WTC11 (cell line): ENCODE measurements around the gene CDK17. TPM values are rescaled to one million over a fixed set of nuclear protein-coding genes. Genes with fewer than 3 reads are reported as not detected.
A peak's percentile ranks its signal among the peaks of the same experiment; 100 is the strongest.

Experiments used
- ATAC-seq: fragments of 200-7000 bp; cut with Tn5 transposase; 2 replicates; pipeline ENCODE4 v1.10.0; 2021; ENCODE audit warnings: mild to moderate bottlenecking, moderate library complexity
- CTCF ChIA-PET: fragments of 300-600 bp; sonication (Branson Sonifier 250); formaldehyde crosslinking; loops from one replicate; lab custom pipeline; 2021; ENCODE audit warnings: antibody characterized with exemption; lab: Charles Lee
- POLR2A ChIA-PET: fragments of 350-600 bp; sonication (Branson Sonifier 250); formaldehyde crosslinking; loops from one replicate; lab custom pipeline; 2021; ENCODE audit warnings: antibody characterized with exemption; lab: Charles Lee
- DNase-seq: peaks from one replicate; pipeline ENCODE4 v3.0.0; 2021; ENCODE audit warnings: low spot score
- H3K27ac Mint-ChIP-seq: 2 replicates; pipeline ENCODE4 v1.8.0; 2021; ENCODE audit warnings: mixed read lengths
- H3K27me3 Mint-ChIP-seq: 2 replicates; pipeline ENCODE4 v1.8.0; 2021; ENCODE audit warnings: low read depth, mild to moderate bottlenecking, moderate library complexity, mixed read lengths
- H3K36me3 Mint-ChIP-seq: 2 replicates; pipeline ENCODE4 v1.8.0; 2021; ENCODE audit warnings: mixed read lengths
- H3K4me1 Mint-ChIP-seq: 2 replicates; pipeline ENCODE4 v1.8.0; 2022; ENCODE audit warnings: mixed read lengths
- H3K4me3 Mint-ChIP-seq: 2 replicates; pipeline ENCODE4 v1.8.0; 2021; ENCODE audit warnings: mild to moderate bottlenecking, moderate library complexity, mixed read lengths
- H3K9me3 Mint-ChIP-seq: 2 replicates; pipeline ENCODE4 v1.8.0; 2021; ENCODE audit warnings: mixed read lengths
- CBFB ChIP-seq: sonication (generic); formaldehyde crosslinking; IDR thresholded peaks from 2 replicates; pipeline ENCODE4 v1.8.1; 2022; ENCODE audit warnings: mild to moderate bottlenecking, low read depth, missing genetic modification reagents
- CREB1 ChIP-seq: sonication (generic); formaldehyde crosslinking; IDR thresholded peaks from 2 replicates; pipeline ENCODE4 v1.8.0; 2023; ENCODE audit warnings: mild to moderate bottlenecking, missing genetic modification reagents
- ERG ChIP-seq: fragments of 250-450 bp; sonication (Bioruptor Pico); IDR thresholded peaks from 2 replicates; pipeline ENCODE4 v1.8.0; 2021; ENCODE audit warnings: mild to moderate bottlenecking
- ETV6 ChIP-seq: sonication (generic); formaldehyde crosslinking; IDR thresholded peaks from 2 replicates; pipeline ENCODE4 v1.8.1; 2022; ENCODE audit warnings: mild to moderate bottlenecking, missing genetic modification reagents
- FOXJ3 ChIP-seq: sonication (generic); formaldehyde crosslinking; IDR thresholded peaks from 2 replicates; pipeline ENCODE4 v1.9.0; 2021; ENCODE audit warnings: missing genetic modification reagents, mild to moderate bottlenecking, borderline replicate concordance
- GTF2I ChIP-seq: fragments of 250-450 bp; sonication (Bioruptor Pico); conservative IDR thresholded peaks from 2 replicates; pipeline ENCODE4 v1.4.0; 2021; ENCODE audit warnings: mild to moderate bottlenecking
- IRF2 ChIP-seq: sonication (generic); formaldehyde crosslinking; IDR thresholded peaks from 2 replicates; pipeline ENCODE4 v1.8.0; 2022; ENCODE audit warnings: low read depth, missing genetic modification reagents, borderline replicate concordance
- MYBL2 ChIP-seq: sonication (generic); formaldehyde crosslinking; IDR thresholded peaks from 2 replicates; pipeline ENCODE4 v1.8.1; 2023; ENCODE audit warnings: mild to moderate bottlenecking, moderate library complexity, missing genetic modification reagents
- OVOL2 ChIP-seq: fragments of 250-450 bp; sonication (Bioruptor Pico); IDR thresholded peaks from 2 replicates; pipeline ENCODE4 v1.9.0; 2021; ENCODE audit warnings: mild to moderate bottlenecking, borderline replicate concordance
- PRDM15 ChIP-seq: sonication (generic); formaldehyde crosslinking; IDR thresholded peaks from 2 replicates; pipeline ENCODE4 v1.8.0; 2022; ENCODE audit warnings: missing genetic modification reagents
- SMAD3 ChIP-seq: sonication (generic); formaldehyde crosslinking; IDR thresholded peaks from 2 replicates; pipeline ENCODE4 v1.8.0; 2022; ENCODE audit warnings: missing genetic modification reagents, mild to moderate bottlenecking, borderline replicate concordance
- STAT6 ChIP-seq: sonication (generic); formaldehyde crosslinking; conservative IDR thresholded peaks from 2 replicates; pipeline ENCODE4 v1.8.1; 2023; ENCODE audit warnings: mild to moderate bottlenecking, low read depth, missing genetic modification reagents, moderate library complexity
- TP53 ChIP-seq: sonication (generic); formaldehyde crosslinking; IDR thresholded peaks from 2 replicates; pipeline ENCODE4 v1.8.1; 2023; ENCODE audit warnings: mild to moderate bottlenecking, missing genetic modification reagents
- ZNF423 ChIP-seq: fragments of 250-450 bp; sonication (Bioruptor Pico); IDR thresholded peaks from 2 replicates; pipeline ENCODE4 v2.1.2; 2022; ENCODE audit warnings: mild to moderate bottlenecking, moderate library complexity
- ZNF671 ChIP-seq: fragments of 250-450 bp; sonication (Bioruptor Pico); IDR thresholded peaks from 2 replicates; pipeline ENCODE4 v1.8.0; 2021; ENCODE audit warnings: mild to moderate bottlenecking
- ZSCAN18 ChIP-seq: fragments of 250-450 bp; sonication (Bioruptor Pico); IDR thresholded peaks from 2 replicates; pipeline ENCODE4 v2.1.2; 2022; ENCODE audit warnings: mild to moderate bottlenecking, moderate library complexity
- total RNA-seq: library from RNA; stranded (reverse); gene quantifications from 3 replicates; pipeline ENCODE4 v1.2.3, GENCODE V29; 2021
- TF ChIP-seq, protein P1 (sequence below): fragments of 250-450 bp; sonication (Bioruptor Pico); conservative IDR thresholded peaks from 2 replicates; pipeline ENCODE4 v1.9.0; 2021; ENCODE audit warnings: mild to moderate bottlenecking
- TF ChIP-seq, protein P2 (sequence below): sonication (generic); formaldehyde crosslinking; IDR thresholded peaks from 2 replicates; pipeline ENCODE4 v1.8.0; 2022; ENCODE audit warnings: mild to moderate bottlenecking, missing genetic modification reagents
- TF ChIP-seq, protein P3 (sequence below): sonication (generic); formaldehyde crosslinking; IDR thresholded peaks from 2 replicates; pipeline ENCODE4 v1.8.0; 2022; ENCODE audit warnings: mild to moderate bottlenecking, missing genetic modification reagents
- TF ChIP-seq, protein P4 (sequence below): sonication (generic); formaldehyde crosslinking; IDR thresholded peaks from 2 replicates; pipeline ENCODE4 v1.8.1; 2022; ENCODE audit warnings: missing genetic modification reagents, borderline replicate concordance

CDK17 gene
- total RNA-seq, 1 experiment from 2014 or later: 20.0 TPM

DNA sequence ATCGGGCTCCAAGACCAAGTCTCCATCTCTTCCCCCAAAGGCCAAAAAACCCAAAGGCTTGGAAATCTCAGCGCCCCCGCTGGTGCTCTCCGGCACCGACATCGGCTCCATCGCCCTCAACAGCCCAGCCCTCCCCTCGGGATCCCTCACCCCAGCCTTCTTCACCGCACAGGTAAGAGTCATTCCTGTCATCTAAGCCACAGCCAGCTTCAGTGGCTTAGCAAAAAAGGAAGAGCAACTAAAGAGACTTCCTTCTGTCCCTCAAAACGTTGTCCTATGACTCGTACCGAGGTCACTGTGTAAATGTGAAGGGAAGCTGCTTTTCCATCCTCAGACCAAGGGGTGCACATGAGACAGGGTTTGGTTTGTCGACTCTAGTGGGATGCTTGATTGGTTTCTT lies 152.7 kb downstream of the CDK17 start:
- no peaks in the 10 kb centered on the region for H3K9me3 Mint-ChIP-seq

More for the DNA sequence above, 152.7 kb downstream of the CDK17 start:
- H3K36me3 Mint-ChIP-seq: peaks cover 29% of the 10 kb centered on the region
- H3K4me3 Mint-ChIP-seq: no peak overlapping the region
- TF ChIP-seq, protein P1, sequence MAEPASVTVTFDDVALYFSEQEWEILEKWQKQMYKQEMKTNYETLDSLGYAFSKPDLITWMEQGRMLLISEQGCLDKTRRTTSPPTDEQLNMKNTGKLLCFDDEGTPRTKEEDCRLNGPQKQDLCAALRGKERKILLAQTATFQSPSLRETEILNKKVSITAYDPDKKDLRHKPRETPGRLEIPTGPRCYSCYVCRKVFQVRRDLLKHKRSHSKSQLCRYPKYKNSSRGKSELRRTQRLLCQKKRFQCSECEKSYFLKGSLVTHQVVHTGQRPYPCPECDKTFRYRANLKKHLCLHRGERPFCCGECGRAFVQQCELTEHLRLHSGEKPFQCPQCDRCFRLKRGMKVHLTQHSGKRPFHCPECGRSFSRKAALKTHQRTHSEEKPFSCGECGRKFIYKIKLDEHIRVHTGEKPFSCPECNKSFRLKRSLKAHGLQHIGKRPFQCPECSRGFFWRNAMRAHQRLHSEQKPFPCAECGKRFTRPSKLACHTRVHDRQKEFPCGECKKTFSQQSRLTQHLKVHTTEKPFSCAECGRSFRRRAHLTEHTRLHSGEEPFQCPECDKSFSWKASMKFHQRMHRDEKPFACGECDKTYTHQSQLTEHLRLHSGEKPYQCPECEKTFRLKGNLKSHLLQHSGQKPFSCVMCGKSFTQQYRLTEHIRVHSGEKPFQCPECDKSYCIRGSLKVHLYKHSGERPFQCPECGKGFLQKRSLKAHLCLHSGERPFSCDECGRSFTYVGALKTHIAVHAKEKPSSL (CRISPR knock-in tag): no peak
- TF ChIP-seq STAT6 (CRISPR knock-in tag): no peak
- TF ChIP-seq, protein P2, sequence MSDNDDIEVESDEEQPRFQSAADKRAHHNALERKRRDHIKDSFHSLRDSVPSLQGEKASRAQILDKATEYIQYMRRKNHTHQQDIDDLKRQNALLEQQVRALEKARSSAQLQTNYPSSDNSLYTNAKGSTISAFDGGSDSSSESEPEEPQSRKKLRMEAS: no peak
- no peak for TF ChIP-seq TP53
- TF ChIP-seq MYBL2 (CRISPR knock-in tag): no peak
- TF ChIP-seq FOXJ3: no peak
- TF ChIP-seq ETV6 (CRISPR knock-in tag): no peak
- TF ChIP-seq GTF2I (CRISPR knock-in tag): no peak
- TF ChIP-seq, protein P3, sequence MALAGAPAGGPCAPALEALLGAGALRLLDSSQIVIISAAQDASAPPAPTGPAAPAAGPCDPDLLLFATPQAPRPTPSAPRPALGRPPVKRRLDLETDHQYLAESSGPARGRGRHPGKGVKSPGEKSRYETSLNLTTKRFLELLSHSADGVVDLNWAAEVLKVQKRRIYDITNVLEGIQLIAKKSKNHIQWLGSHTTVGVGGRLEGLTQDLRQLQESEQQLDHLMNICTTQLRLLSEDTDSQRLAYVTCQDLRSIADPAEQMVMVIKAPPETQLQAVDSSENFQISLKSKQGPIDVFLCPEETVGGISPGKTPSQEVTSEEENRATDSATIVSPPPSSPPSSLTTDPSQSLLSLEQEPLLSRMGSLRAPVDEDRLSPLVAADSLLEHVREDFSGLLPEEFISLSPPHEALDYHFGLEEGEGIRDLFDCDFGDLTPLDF: no peak
- TF ChIP-seq, protein P4, sequence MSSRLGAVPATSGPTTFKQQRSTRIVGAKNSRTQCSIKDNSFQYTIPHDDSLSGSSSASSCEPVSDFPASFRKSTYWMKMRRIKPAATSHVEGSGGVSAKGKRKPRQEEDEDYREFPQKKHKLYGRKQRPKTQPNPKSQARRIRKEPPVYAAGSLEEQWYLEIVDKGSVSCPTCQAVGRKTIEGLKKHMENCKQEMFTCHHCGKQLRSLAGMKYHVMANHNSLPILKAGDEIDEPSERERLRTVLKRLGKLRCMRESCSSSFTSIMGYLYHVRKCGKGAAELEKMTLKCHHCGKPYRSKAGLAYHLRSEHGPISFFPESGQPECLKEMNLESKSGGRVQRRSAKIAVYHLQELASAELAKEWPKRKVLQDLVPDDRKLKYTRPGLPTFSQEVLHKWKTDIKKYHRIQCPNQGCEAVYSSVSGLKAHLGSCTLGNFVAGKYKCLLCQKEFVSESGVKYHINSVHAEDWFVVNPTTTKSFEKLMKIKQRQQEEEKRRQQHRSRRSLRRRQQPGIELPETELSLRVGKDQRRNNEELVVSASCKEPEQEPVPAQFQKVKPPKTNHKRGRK (CRISPR knock-in tag): no peak
- no peak for TF ChIP-seq SMAD3 (CRISPR knock-in tag)
- no peak for TF ChIP-seq ZNF671 (CRISPR knock-in tag)
- TF ChIP-seq OVOL2 (CRISPR knock-in tag): no peak
- TF ChIP-seq CREB1 (CRISPR knock-in tag): no peak
- no peak for TF ChIP-seq ZSCAN18 (CRISPR knock-in tag)
- no peak for TF ChIP-seq ZNF423 (CRISPR knock-in tag)
- TF ChIP-seq ERG (CRISPR knock-in tag): no peak
- TF ChIP-seq CBFB (CRISPR knock-in tag): no peak
- TF ChIP-seq IRF2: no peak
- TF ChIP-seq PRDM15 (CRISPR knock-in tag): no peak
- CTCF ChIA-PET: no interaction called here
- DNase-seq (no peak), ATAC-seq (peak; percentile 66)
- POLR2A ChIA-PET: no interaction called here
- H3K27ac Mint-ChIP-seq: no peak overlapping the region
- no peaks in the 10 kb centered on the region for H3K27me3 Mint-ChIP-seq
- no peaks in the 10 kb centered on the region for H3K4me1 Mint-ChIP-seq
